Effector memory CD8-positive, alpha-beta T cell (primary cell): Measurements from ENCODE around the gene ZNF609.
A peak's percentile ranks its signal among the peaks of the same experiment; 100 is the strongest.

ENCODE experiments used
- ATAC-seq: fragments of 150-1000 bp; cut with Tn5 transposase; replicated peaks from 2 replicates; pipeline ENCODE4 v1.10.0; 2021; ENCODE audit warnings: mild to moderate bottlenecking, moderate library complexity
- DNase-seq, 3 experiments: peaks; one replicate each; pipeline ENCODE4 v3.0.0; 2021
- H3K27ac Mint-ChIP-seq, 2 donors: one replicate each; pipeline ENCODE4 v1.8.0; 2022; ENCODE audit warnings: mild to moderate bottlenecking in 2 of 2, mixed read lengths in 2 of 2, moderate library complexity in 2 of 2
- H3K27me3 Mint-ChIP-seq, 2 donors: one replicate each; pipeline ENCODE4 v1.8.0; 2022; ENCODE audit warnings: mixed read lengths in 2 of 2
- H3K36me3 Mint-ChIP-seq: one replicate; pipeline ENCODE4 v1.8.0; 2022; ENCODE audit warnings: mild to moderate bottlenecking, moderate library complexity, mixed read lengths; ENCODE audit not compliant: insufficient read depth
- H3K4me1 Mint-ChIP-seq, 2 donors: one replicate each; pipeline ENCODE4 v1.8.0; 2022; ENCODE audit warnings: low read depth in 2 of 2, mixed read lengths in 2 of 2
- H3K4me3 Mint-ChIP-seq, 2 donors: one replicate each; pipeline ENCODE4 v1.8.0; 2022; ENCODE audit warnings: mild to moderate bottlenecking in 2 of 2, mixed read lengths in 2 of 2, moderate library complexity in 2 of 2
- H3K9me3 Mint-ChIP-seq, 2 donors: one replicate each; pipeline ENCODE4 v1.8.0; 2022; ENCODE audit warnings: mixed read lengths in 2 of 2

Gene ZNF609

DNA sequence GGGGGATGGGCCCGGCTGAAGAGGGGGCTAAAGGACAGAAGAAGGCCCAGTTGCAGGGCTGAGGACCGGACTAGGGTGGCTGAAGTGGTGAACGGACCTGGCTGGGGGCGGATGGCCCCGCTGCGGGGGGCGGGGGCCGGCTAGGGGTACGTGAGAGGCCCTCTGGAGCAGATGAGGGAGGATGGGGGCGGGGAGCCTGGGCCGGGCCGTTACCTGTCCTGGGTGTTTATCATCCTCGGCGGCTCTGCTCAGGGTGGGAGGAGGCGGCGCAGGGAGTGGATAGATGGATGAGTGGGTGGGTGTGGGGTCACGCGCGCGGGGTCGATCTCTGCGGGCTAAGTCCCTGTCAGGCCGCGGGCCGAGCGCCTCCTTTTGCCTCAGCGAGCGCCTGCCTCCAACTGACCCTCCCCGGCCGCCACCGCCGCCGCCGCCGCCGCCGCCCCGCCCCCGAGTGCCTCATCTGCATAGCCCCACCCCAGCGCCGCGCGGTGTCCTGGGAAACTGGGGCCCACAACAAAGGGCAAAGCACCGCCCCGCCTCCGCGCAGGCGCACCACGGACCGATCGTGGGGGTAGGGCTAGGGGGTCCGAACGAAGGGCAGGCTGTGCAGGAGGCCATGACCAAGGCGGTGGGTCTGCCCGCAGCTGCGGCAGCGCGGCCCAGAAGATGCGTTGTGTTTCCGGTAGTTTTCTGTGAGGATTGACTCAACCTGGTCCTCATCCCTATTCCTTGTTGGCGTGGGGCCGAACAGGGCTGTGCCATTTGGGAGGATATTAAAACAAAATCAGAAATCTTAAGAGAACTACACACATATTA, 242.6 kb downstream of the ZNF609 start:
- peaks cover 8% of the 10 kb centered on the region for H3K36me3 Mint-ChIP-seq
- peak overlapping the region; percentile 67 to 85 for H3K4me3 Mint-ChIP-seq
- ATAC-seq (peak; percentile 95), DNase-seq (peak; percentile 91 to 95 (median 93))
- no peaks in the 10 kb centered on the region for H3K9me3 Mint-ChIP-seq
- H3K4me1 Mint-ChIP-seq, result peaks cover 33 to 51% of the 10 kb centered on the region in 2 donors
- H3K27me3 Mint-ChIP-seq, result no peaks in the 10 kb centered on the region
- H3K27ac Mint-ChIP-seq, result peak overlapping the region; percentile 89 to 90

DNA sequence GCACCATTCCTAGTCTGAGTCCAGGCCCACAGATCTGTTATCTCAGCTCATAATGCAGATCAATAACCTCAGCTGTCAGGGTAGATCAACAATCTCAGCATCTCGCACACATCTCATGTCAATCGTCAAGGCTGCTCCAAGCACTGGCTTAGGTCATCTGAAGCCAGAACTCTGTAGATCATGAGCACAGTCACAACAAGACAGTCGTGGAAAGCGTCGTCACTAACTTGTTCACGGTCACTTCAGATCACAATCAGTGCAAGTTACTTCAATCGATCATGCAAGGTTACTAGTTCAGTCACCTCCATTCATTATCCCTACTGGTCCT, 243.2 kb downstream of the ZNF609 start:
- Mint-ChIP-seq H3K9me3 (no peaks in the 10 kb centered on the region), H3K27ac (peak overlapping the region; percentile 89 to 90), H3K4me1 (peaks cover 32 to 45% of the 10 kb centered on the region in 2 donors), H3K36me3 (peaks cover 8% of the 10 kb centered on the region), H3K4me3 (peak overlapping the region; percentile 67 to 85), H3K27me3 (no peaks in the 10 kb centered on the region)
- ATAC-seq (no peak), DNase-seq (no peak)

- no peak overlapping the region for H3K4me3 Mint-ChIP-seq
- H3K27ac Mint-ChIP-seq, result no peak overlapping the region
- H3K9me3 Mint-ChIP-seq, result no peaks in the 10 kb centered on the region
- H3K4me1 Mint-ChIP-seq, result peaks cover 29 to 32% of the 10 kb centered on the region in 2 donors
- H3K27me3 Mint-ChIP-seq, result no peaks in the 10 kb centered on the region
- DNase-seq, result no peak
- H3K36me3 Mint-ChIP-seq, result peaks cover 8% of the 10 kb centered on the region
- ATAC-seq, result no peak
These were observed 244.6 kb downstream of the ZNF609 start for GRCh38 chr15:64705006-64705405.

- H3K9me3 Mint-ChIP-seq, result no peaks in the 10 kb centered on the region
- DNase-seq (no peak), ATAC-seq (no peak)
- peaks cover 8% of the 10 kb centered on the region for H3K36me3 Mint-ChIP-seq
- H3K27me3 Mint-ChIP-seq, result no peaks in the 10 kb centered on the region
- no peak overlapping the region for H3K4me3 Mint-ChIP-seq
- H3K4me1 Mint-ChIP-seq, result peaks cover 20 to 21% of the 10 kb centered on the region in 2 donors
- H3K27ac Mint-ChIP-seq, result peak overlapping the region in 1 of 2 donors; percentile 2
These were observed 245.9 kb downstream of the ZNF609 start for GRCh38 chr15:64706011-64706911.

- H3K27ac Mint-ChIP-seq, result no peak overlapping the region
- no peaks in the 10 kb centered on the region for H3K4me1 Mint-ChIP-seq
- no peak overlapping the region for H3K4me3 Mint-ChIP-seq
- DNase-seq, result no peak
- no peaks in the 10 kb centered on the region for H3K9me3 Mint-ChIP-seq
- no peak for ATAC-seq
- no peaks in the 10 kb centered on the region for H3K27me3 Mint-ChIP-seq
- H3K36me3 Mint-ChIP-seq, result peaks cover 5% of the 10 kb centered on the region
These were observed 250.5 kb downstream of the ZNF609 start for GRCh38 chr15:64710676-64711428.

GRCh38 chr15:64712353-64712752, 252.0 kb downstream of the ZNF609 start:
- Mint-ChIP-seq H3K9me3 (no peaks in the 10 kb centered on the region), H3K27me3 (no peaks in the 10 kb centered on the region), H3K36me3 (peaks cover 5% of the 10 kb centered on the region), H3K27ac (no peak overlapping the region), H3K4me1 (no peaks in the 10 kb centered on the region), H3K4me3 (no peak overlapping the region)
- ATAC-seq (no peak), DNase-seq (no peak)

DNA sequence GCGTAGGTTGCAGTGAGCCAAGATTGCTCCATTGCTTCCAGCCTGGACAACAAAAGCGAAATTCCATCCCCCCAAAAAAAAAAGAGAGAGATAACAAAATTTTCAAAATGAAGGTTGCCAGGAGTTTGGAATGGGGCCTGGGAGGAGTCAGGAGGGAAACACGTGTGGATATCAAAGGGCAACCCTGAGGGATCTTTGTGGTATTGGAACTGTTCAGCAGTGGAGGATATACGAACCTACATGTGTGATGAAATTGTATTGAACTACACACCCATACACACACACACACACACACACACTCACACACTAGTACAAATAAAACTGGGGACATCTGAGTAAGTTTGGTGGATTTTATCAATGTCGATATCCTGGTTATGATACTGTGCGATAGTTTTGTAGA, 253.2 kb downstream of the ZNF609 start:
- ATAC-seq (no peak), DNase-seq (no peak)
- Mint-ChIP-seq H3K4me1 (peaks cover 0 to 2% of the 10 kb centered on the region in 2 donors), H3K36me3 (peaks cover 5% of the 10 kb centered on the region), H3K27me3 (no peaks in the 10 kb centered on the region), H3K27ac (no peak overlapping the region), H3K9me3 (no peaks in the 10 kb centered on the region), H3K4me3 (no peak overlapping the region)

DNA sequence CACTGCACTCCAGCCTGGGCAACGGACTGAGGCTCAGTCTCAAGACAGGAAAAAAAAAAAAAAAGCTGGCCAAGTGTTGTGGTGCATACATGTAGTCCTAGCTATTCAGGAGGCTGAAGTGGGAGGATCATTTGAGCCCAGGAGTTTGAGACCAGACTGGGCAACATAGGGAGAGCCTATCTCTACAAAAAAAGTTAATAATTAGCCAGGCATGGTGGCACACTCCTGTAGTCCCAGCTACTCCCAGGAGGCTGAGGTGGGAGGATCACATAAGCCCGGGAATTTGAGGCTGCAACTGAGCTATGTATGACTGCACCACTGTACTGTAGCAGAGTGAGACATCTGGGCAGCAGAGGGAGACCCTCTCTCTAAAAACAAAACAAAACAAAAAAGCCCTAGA, 256.1 kb downstream of the ZNF609 start:
- H3K4me1 Mint-ChIP-seq, result peaks cover 0 to 2% of the 10 kb centered on the region in 2 donors
- peaks cover 5% of the 10 kb centered on the region for H3K36me3 Mint-ChIP-seq
- H3K27me3 Mint-ChIP-seq, result no peaks in the 10 kb centered on the region
- DNase-seq, result no peak
- no peak for ATAC-seq
- no peak overlapping the region for H3K4me3 Mint-ChIP-seq
- H3K9me3 Mint-ChIP-seq, result no peaks in the 10 kb centered on the region
- no peak overlapping the region for H3K27ac Mint-ChIP-seq

GRCh38 chr15:64717130-64717529, 256.8 kb downstream of the ZNF609 start:
- ATAC-seq (no peak), DNase-seq (no peak)
- Mint-ChIP-seq H3K27ac (no peak overlapping the region), H3K9me3 (no peaks in the 10 kb centered on the region), H3K27me3 (no peaks in the 10 kb centered on the region), H3K36me3 (peaks cover 5% of the 10 kb centered on the region), H3K4me3 (no peak overlapping the region), H3K4me1 (peaks cover 0 to 2% of the 10 kb centered on the region in 2 donors)

DNA sequence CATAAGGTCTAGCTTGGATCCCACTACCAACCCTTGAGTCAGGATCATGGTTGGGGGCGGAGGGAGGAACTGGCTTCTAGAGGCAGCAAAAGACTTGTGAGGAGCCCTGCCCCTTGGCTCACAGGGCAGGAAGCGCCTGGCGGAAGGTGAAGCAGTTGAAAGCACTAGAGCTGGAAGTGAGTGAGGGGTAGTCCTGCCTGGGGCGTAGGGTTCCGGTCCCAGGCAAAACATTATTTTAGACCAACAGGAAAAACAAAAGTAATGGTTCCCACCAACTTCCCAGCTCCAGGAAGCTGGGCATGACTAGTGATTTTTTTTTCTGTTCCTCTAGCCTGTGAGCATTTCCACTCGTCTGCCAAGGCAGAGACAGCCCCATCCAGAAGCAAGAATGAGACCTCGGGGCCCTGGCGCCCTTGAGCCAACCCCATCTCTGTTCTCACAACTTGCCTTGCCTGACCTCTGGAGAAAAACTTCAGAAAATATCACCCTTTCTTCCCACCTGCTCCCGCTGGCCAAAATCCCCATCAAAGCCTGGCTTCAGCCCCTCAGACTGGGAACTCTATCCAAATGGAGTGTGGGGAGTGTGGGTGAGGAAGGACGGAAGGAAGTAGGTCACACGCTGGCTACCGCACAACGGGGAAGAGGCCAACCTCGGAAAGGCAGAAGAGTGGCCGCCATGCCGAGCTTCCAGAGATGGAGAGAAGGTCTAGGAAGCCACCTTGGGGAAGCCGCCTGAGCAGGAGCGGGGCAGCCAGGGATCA, 257.5 kb downstream of the ZNF609 start:
- ATAC-seq (no peak), DNase-seq (no peak)
- no peaks in the 10 kb centered on the region for H3K9me3 Mint-ChIP-seq
- H3K36me3 Mint-ChIP-seq, result peaks cover 5% of the 10 kb centered on the region
- peaks cover 0 to 2% of the 10 kb centered on the region in 2 donors for H3K4me1 Mint-ChIP-seq
- H3K27ac Mint-ChIP-seq, result peak overlapping the region in 1 of 2 donors; percentile 39
- no peaks in the 10 kb centered on the region for H3K27me3 Mint-ChIP-seq
- H3K4me3 Mint-ChIP-seq, result no peak overlapping the region

DNA sequence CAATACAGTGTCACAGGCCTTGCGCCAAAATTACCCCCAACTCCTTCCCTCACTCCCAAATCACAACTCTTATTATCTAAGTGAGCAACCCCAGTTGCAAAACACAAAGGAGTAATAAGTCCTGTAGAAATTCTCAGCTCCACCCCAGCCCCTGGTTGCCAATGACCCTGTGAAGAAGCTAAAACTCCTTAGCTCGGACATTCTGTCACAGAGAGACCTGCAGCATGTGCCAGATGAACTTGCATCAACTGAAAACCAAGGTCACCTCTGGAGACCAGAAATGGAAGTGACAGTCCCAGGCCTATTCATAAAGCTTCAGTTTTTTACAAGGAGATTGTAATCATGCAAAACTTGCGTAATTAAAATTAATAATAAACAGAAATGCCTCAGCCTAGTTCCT, 259.8 kb downstream of the ZNF609 start:
- H3K36me3 Mint-ChIP-seq, result no peaks in the 10 kb centered on the region
- no peaks in the 10 kb centered on the region for H3K27me3 Mint-ChIP-seq
- peaks cover 0 to 2% of the 10 kb centered on the region in 2 donors for H3K4me1 Mint-ChIP-seq
- no peak for DNase-seq
- H3K9me3 Mint-ChIP-seq, result no peaks in the 10 kb centered on the region
- H3K27ac Mint-ChIP-seq, result no peak overlapping the region
- no peak for ATAC-seq
- no peak overlapping the region for H3K4me3 Mint-ChIP-seq

GRCh38 chr15:64730151-64730550, 269.8 kb downstream of the ZNF609 start:
- no peak for ATAC-seq
- H3K9me3 Mint-ChIP-seq, result no peaks in the 10 kb centered on the region
- H3K4me1 Mint-ChIP-seq, result peaks cover 8 to 9% of the 10 kb centered on the region in 2 donors
- no peak for DNase-seq
- H3K36me3 Mint-ChIP-seq, result no peaks in the 10 kb centered on the region
- peaks cover 0 to 5% of the 10 kb centered on the region in 2 donors for H3K27me3 Mint-ChIP-seq
- no peak overlapping the region for H3K4me3 Mint-ChIP-seq
- no peak overlapping the region for H3K27ac Mint-ChIP-seq
